Tibial nerve (tissue), 4 donors: ENCODE results near the gene PRAMEF11.

Experiments used
- EP300 ChIP-seq, 2 donors: sonication (generic); formaldehyde crosslinking; IDR thresholded peaks; one replicate each; pipeline ENCODE4 v1.6.1; 2017; ENCODE audit warnings: antibody characterized with exemption in 2 of 2, mild to moderate bottlenecking in 1 of 2
- POLR2A ChIP-seq, 2 donors: fragments of 450-650 bp; IDR thresholded peaks; one replicate each; pipeline ENCODE4 v1.6.1; 2017; ENCODE audit warnings: antibody characterized with exemption in 2 of 2, mild to moderate bottlenecking in 2 of 2, moderate library complexity in 2 of 2
- TF ChIP-seq, protein P1 (sequence below), 5 experiments: fragments of 200-600 bp in 3 of 5; fragments of 450-650 bp in 2 of 5; sonication (generic) in 3 of 5; IDR thresholded peaks; one replicate each; pipeline ENCODE4 v1.5.1; 2016 to 2019; ENCODE audit warnings: antibody characterized with exemption in 5 of 5, mild to moderate bottlenecking in 3 of 5, moderate library complexity in 2 of 5

- TF ChIP-seq, protein P1, sequence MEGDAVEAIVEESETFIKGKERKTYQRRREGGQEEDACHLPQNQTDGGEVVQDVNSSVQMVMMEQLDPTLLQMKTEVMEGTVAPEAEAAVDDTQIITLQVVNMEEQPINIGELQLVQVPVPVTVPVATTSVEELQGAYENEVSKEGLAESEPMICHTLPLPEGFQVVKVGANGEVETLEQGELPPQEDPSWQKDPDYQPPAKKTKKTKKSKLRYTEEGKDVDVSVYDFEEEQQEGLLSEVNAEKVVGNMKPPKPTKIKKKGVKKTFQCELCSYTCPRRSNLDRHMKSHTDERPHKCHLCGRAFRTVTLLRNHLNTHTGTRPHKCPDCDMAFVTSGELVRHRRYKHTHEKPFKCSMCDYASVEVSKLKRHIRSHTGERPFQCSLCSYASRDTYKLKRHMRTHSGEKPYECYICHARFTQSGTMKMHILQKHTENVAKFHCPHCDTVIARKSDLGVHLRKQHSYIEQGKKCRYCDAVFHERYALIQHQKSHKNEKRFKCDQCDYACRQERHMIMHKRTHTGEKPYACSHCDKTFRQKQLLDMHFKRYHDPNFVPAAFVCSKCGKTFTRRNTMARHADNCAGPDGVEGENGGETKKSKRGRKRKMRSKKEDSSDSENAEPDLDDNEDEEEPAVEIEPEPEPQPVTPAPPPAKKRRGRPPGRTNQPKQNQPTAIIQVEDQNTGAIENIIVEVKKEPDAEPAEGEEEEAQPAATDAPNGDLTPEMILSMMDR (IDR thresholded peaks at IDR 0.05) = no peak
- TF ChIP-seq POLR2A (IDR thresholded peaks at IDR 0.05) = no peak
- TF ChIP-seq EP300 (IDR thresholded peaks at IDR 0.05) = no peak
Observed at GRCh38 chr1:12809933-12810332, 21.3 kb downstream of the PRAMEF11 start.
